Activated CD4-positive, alpha-beta T cell treated with anti-CD3 and anti-CD28 coated beads for 36 hours (primary cell): ENCODE measurements around the gene TSKS. TPM values are rescaled to one million over a fixed set of nuclear protein-coding genes. Genes with fewer than 3 reads are reported as not detected.

Source experiments
- ATAC-seq: fragments of 200-7000 bp; cut with Tn5 transposase; one replicate; pipeline ENCODE4 v1.10.0; 2021; ENCODE audit warnings: mild to moderate bottlenecking, moderate library complexity
- CTCF ChIA-PET: fragments of 350-600 bp; sonication (Branson Sonifier 250); formaldehyde crosslinking; loops from one replicate; lab custom pipeline; 2021; ENCODE audit warnings: antibody characterized with exemption; lab: Charles Lee
- POLR2A ChIA-PET: fragments of 350-600 bp; sonication (Branson Sonifier 250); formaldehyde crosslinking; loops from one replicate; lab custom pipeline; 2021; ENCODE audit warnings: antibody characterized with exemption, inconsistent platforms; lab: Charles Lee
- DNase-seq: peaks from one replicate; pipeline ENCODE4 v3.0.0-alpha.2; 2020
- H3K27ac Mint-ChIP-seq: one replicate; pipeline ENCODE4 v1.8.0; 2021; ENCODE audit warnings: mixed read lengths
- H3K27me3 Mint-ChIP-seq: one replicate; pipeline ENCODE4 v1.8.0; 2021; ENCODE audit warnings: mixed read lengths
- H3K36me3 Mint-ChIP-seq: one replicate; pipeline ENCODE4 v1.8.0; 2021; ENCODE audit warnings: low read depth, mixed read lengths
- H3K4me1 Mint-ChIP-seq: one replicate; pipeline ENCODE4 v1.8.0; 2021; ENCODE audit warnings: mixed read lengths
- H3K4me3 Mint-ChIP-seq: one replicate; pipeline ENCODE4 v1.8.0; 2021; ENCODE audit warnings: mild to moderate bottlenecking, moderate library complexity, mixed read lengths
- H3K9me3 Mint-ChIP-seq: one replicate; pipeline ENCODE4 v1.8.0; 2021; ENCODE audit warnings: low read depth, mixed read lengths
- intact Hi-C, 2 experiments: fragments of 100-400 bp; cut with DNase I in 1 of 2; cut with micrococcal nuclease in 1 of 2; formaldehyde crosslinking; loops; one replicate each; pipeline versions ENCODE4 v1.14.2 to v1.15.1; 2022 to 2024; cut with DNase I, micrococcal nuclease
- total RNA-seq, 2 experiments: library from RNA; stranded (reverse); gene quantifications; one replicate each; pipeline ENCODE4 v1.2.3, GENCODE V29; 2021

The TSKS gene
- total RNA-seq, 2 experiments from 2014 or later = 1.9 to 2.1 TPM

DNA sequence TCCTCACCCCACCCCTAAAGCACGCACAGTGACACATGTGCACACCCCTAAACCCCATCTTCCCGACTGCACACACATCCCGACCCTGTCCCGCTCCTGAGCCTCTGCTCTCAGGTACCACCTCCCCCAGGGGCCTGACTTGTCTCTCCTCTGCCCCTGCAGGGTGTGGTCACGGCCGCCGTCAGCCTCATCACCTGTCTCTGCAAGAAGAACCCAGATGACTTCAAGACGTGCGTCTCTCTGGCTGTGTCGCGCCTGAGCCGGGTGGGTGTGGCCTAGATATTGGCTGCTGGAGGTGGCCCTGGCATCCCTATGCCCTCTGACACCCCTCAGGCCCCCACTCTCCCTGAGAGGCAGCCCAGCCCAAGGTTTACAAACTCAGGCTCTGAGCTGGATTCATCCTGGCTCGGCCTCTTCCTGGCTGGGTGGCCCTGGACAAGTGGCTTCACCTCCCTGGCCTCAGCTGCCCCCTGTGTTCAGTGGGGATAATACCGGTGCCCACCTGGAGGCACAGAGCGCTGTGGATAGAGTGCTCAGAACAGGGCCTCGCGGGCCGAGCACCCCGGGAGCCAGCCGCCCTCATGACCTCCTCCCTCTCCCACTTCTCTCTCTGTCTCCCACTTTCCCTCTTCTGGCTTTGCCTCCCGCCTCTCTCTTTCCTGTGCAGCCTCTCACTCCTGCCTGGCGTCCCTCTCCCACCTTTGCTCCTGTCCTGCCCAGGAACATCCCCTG is 29.9 kb upstream of the TSKS start:
- peaks cover 5% of the 10 kb centered on the region for H3K4me1 Mint-ChIP-seq
- H3K27ac Mint-ChIP-seq = no peak overlapping the region
- ChIA-PET POLR2A (interaction anchor here (0.6 kb wide), 1 partner anchor 119 kb away, joined by 4 read pairs; no protein-coding TSS in a partner anchor), CTCF (interaction anchor here (0.6 to 0.7 kb wide), 2 partner anchors 23 to 121 kb away, joined by 3 read pairs; no protein-coding TSS in a partner anchor)
- H3K27me3 Mint-ChIP-seq = no peaks in the 10 kb centered on the region
- ATAC-seq = no peak
- peaks cover 43% of the 10 kb centered on the region for H3K36me3 Mint-ChIP-seq
- no peak overlapping the region for H3K4me3 Mint-ChIP-seq
- H3K9me3 Mint-ChIP-seq = no peaks in the 10 kb centered on the region
- no peak for DNase-seq
- intact Hi-C loops = no loop called here

- Mint-ChIP-seq H3K36me3 (peaks cover 43% of the 10 kb centered on the region), H3K27ac (no peak overlapping the region), H3K27me3 (no peaks in the 10 kb centered on the region), H3K9me3 (no peaks in the 10 kb centered on the region), H3K4me1 (peaks cover 5% of the 10 kb centered on the region), H3K4me3 (no peak overlapping the region)
- CTCF ChIA-PET = no interaction called here
- POLR2A ChIA-PET = no interaction called here
- DNase-seq (no peak), ATAC-seq (no peak)
- intact Hi-C loops = no loop called here
Measured at GRCh38 chr19:49791776-49792445, 28.8 kb upstream of the TSKS start.

GRCh38 chr19:49790866-49791265 is 27.8 kb upstream of the TSKS start:
- POLR2A ChIA-PET = no interaction called here
- Mint-ChIP-seq H3K27ac (no peak overlapping the region), H3K9me3 (no peaks in the 10 kb centered on the region), H3K4me1 (peaks cover 5% of the 10 kb centered on the region), H3K27me3 (no peaks in the 10 kb centered on the region), H3K36me3 (peaks cover 40% of the 10 kb centered on the region), H3K4me3 (no peak overlapping the region)
- ATAC-seq (no peak), DNase-seq (no peak)
- CTCF ChIA-PET = no interaction called here
- intact Hi-C loops = no loop called here

DNA sequence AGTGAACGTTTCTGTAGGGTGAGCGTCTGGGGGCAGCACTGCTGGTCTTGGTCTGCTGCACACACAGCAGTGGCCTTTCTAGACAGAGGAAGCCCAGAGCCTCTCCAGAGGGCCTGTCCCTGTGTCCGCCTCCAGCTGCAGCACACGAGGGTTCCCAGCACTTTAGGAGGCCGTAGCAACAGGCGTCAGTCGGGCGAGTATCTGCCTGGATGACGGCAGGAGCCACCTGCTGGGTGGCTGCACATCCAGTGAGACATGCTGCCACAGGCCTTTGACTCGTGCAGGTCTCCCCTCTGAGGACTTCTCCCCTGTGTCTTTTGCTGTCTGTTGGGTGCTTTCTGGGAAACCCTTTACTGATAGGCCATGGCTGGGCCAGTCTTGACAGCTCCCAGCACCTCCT is 25.8 kb upstream of the TSKS start:
- Mint-ChIP-seq H3K36me3 (peaks cover 32% of the 10 kb centered on the region), H3K9me3 (no peaks in the 10 kb centered on the region), H3K4me3 (no peak overlapping the region), H3K4me1 (peaks cover 5% of the 10 kb centered on the region), H3K27me3 (no peaks in the 10 kb centered on the region), H3K27ac (no peak overlapping the region)
- ChIA-PET POLR2A (interaction anchor here (0.6 kb wide), 1 partner anchor 36 kb away, joined by 3 read pairs; no protein-coding TSS in a partner anchor), CTCF (no interaction called here)
- intact Hi-C loops = no loop called here
- DNase-seq = no peak
- no peak for ATAC-seq

GRCh38 chr19:49787746-49788145 is 24.6 kb upstream of the TSKS start:
- POLR2A ChIA-PET = no interaction called here
- Mint-ChIP-seq H3K4me3 (no peak overlapping the region), H3K9me3 (no peaks in the 10 kb centered on the region), H3K36me3 (peaks cover 35% of the 10 kb centered on the region), H3K27ac (no peak overlapping the region), H3K4me1 (no peaks in the 10 kb centered on the region), H3K27me3 (no peaks in the 10 kb centered on the region)
- intact Hi-C loops = no loop called here
- ATAC-seq (no peak), DNase-seq (no peak)
- CTCF ChIA-PET = no interaction called here

- ATAC-seq (no peak), DNase-seq (no peak)
- H3K9me3 Mint-ChIP-seq = no peaks in the 10 kb centered on the region
- no peaks in the 10 kb centered on the region for H3K4me1 Mint-ChIP-seq
- H3K27ac Mint-ChIP-seq = no peak overlapping the region
- intact Hi-C loops = no loop called here
- no peaks in the 10 kb centered on the region for H3K27me3 Mint-ChIP-seq
- peaks cover 32% of the 10 kb centered on the region for H3K36me3 Mint-ChIP-seq
- no peak overlapping the region for H3K4me3 Mint-ChIP-seq
- ChIA-PET POLR2A (interaction anchor here (0.7 kb wide), 1 partner anchor 101 kb away, joined by 3 read pairs; no protein-coding TSS in a partner anchor), CTCF (no interaction called here)
Measured at GRCh38 chr19:49786376-49786820, 23.3 kb upstream of the TSKS start.

- intact Hi-C loops = no loop called here
Measured at GRCh38 chr19:49782515-49782914, 19.4 kb upstream of the TSKS start.

GRCh38 chr19:49781394-49781793 is 18.3 kb upstream of the TSKS start:
- no peaks in the 10 kb centered on the region for H3K9me3 Mint-ChIP-seq
- H3K4me3 Mint-ChIP-seq = no peak overlapping the region
- ChIA-PET CTCF (no interaction called here), POLR2A (no interaction called here)
- no peaks in the 10 kb centered on the region for H3K27me3 Mint-ChIP-seq
- intact Hi-C loops = no loop called here
- peaks cover 17% of the 10 kb centered on the region for H3K36me3 Mint-ChIP-seq
- no peak overlapping the region for H3K27ac Mint-ChIP-seq
- H3K4me1 Mint-ChIP-seq = no peaks in the 10 kb centered on the region
- DNase-seq (no peak), ATAC-seq (no peak)

More at GRCh38 chr19:49782515-49782914, 19.4 kb upstream of the TSKS start:
- Mint-ChIP-seq H3K27ac (no peak overlapping the region), H3K4me1 (no peaks in the 10 kb centered on the region), H3K9me3 (no peaks in the 10 kb centered on the region), H3K27me3 (no peaks in the 10 kb centered on the region), H3K4me3 (no peak overlapping the region), H3K36me3 (peaks cover 18% of the 10 kb centered on the region)
- ATAC-seq (no peak), DNase-seq (no peak)
- ChIA-PET POLR2A (no interaction called here), CTCF (no interaction called here)

DNA sequence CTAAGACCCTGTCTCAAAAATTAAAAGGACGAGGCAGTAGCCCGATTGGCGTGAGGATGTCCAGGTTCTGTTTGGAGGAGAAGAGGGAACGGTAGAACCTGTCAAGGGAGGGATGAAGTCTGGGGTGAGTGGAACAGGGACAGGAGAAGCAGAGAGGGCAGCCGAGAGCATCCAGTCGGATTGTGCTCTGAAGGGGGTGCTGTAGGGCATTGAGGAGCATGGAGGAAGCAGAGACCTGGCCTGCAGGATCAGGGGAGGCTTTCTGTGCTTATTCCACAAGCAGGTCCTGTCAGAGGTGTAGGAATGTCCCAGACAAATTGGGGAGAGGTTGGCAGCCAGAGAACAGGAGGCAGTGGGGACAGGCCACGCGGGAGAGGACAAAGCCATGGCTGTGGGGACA is 17.8 kb upstream of the TSKS start:
- Mint-ChIP-seq H3K36me3 (peaks cover 15% of the 10 kb centered on the region), H3K4me1 (no peaks in the 10 kb centered on the region), H3K27ac (no peak overlapping the region), H3K27me3 (no peaks in the 10 kb centered on the region), H3K4me3 (no peak overlapping the region), H3K9me3 (no peaks in the 10 kb centered on the region)
- CTCF ChIA-PET = no interaction called here
- no peak for DNase-seq
- POLR2A ChIA-PET = no interaction called here
- intact Hi-C loops = no loop called here
- ATAC-seq = no peak

DNA sequence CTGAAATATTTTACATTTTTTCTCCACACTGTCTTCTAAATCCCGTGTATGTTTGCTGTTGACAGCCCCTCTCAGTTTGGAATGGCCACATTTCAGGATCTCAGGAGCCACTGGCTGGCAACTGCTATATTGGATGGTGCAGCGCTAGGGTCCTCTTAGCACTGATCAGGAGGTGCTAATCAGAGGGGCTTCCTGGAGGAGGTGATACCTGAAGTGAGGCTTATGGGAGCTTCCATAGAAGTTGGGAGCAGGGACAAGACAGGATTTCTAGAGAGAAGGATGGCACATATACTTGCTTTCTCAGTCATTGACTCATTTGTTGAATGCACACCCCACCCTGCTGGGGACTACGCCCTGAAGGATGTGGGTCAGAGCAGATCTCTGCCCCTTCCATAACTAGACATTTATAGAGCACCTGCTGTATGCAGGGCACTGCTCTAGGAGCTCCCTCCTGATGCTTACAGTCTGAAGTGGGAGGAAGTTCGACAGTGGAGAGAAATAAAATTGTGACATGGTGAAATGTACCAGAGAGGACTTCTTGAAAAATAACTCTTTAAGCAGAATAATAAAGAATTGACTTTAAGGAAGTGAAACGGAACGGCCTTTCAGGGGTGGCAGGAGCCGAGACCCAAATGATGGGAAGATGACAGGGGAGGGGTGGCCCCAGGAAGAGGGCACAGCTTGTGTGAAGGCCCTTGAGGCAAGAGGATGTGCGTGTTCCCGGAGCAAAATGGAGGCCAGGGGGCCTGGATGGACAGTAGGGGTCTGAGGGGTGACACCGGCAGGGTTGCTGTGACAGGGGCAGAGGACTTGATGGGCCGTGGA is 16.8 kb upstream of the TSKS start:
- Mint-ChIP-seq H3K27ac (no peak overlapping the region), H3K27me3 (no peaks in the 10 kb centered on the region), H3K4me1 (no peaks in the 10 kb centered on the region), H3K36me3 (peaks cover 11% of the 10 kb centered on the region), H3K4me3 (no peak overlapping the region), H3K9me3 (no peaks in the 10 kb centered on the region)
- ChIA-PET POLR2A (no interaction called here), CTCF (no interaction called here)
- DNase-seq (no peak), ATAC-seq (no peak)
- intact Hi-C loops = no loop called here

- H3K4me3 Mint-ChIP-seq = no peak overlapping the region
- CTCF ChIA-PET = no interaction called here
- intact Hi-C loops = no loop called here
- no peaks in the 10 kb centered on the region for H3K9me3 Mint-ChIP-seq
- no peak overlapping the region for H3K27ac Mint-ChIP-seq
- ATAC-seq = no peak
- no peak for DNase-seq
- POLR2A ChIA-PET = no interaction called here
- no peaks in the 10 kb centered on the region for H3K27me3 Mint-ChIP-seq
- H3K4me1 Mint-ChIP-seq = peaks cover 3% of the 10 kb centered on the region
- peaks cover 8% of the 10 kb centered on the region for H3K36me3 Mint-ChIP-seq
Measured at GRCh38 chr19:49776371-49776764, 13.3 kb upstream of the TSKS start.
